Kidney epithelial cell (primary cell): ENCODE results near the gene TAS1R3. TPM values are rescaled to one million over a fixed set of nuclear protein-coding genes. Genes with fewer than 3 reads are reported as not detected.

Experiments used
- DNase-seq: peaks from one replicate; pipeline ENCODE4 v3.0.0-alpha.2; 2010; ENCODE audit warnings: low read depth
- H3K27me3 ChIP-seq: 2 replicates; pipeline ENCODE4 v1.6.0; 2011; ENCODE audit warnings: low read length; ENCODE audit not compliant: control insufficient read depth, insufficient read depth
- H3K36me3 ChIP-seq: 2 replicates; pipeline ENCODE4 v1.5.1; 2011; ENCODE audit warnings: low read length; ENCODE audit not compliant: control insufficient read depth, insufficient read depth
- H3K4me3 ChIP-seq: 2 replicates; pipeline ENCODE4 v1.5.1; 2011; ENCODE audit warnings: low read depth, mild to moderate bottlenecking, control low read depth, low read length
- total RNA-seq: library from RNA; depleted of rRNA; stranded (reverse); fragments of >200 nt; gene quantifications from 2 replicates; pipeline ENCODE4 v1.2.3, GENCODE V29; 2015
- TF ChIP-seq, protein P1 (sequence below): IDR thresholded peaks from 2 replicates; pipeline ENCODE4 v1.5.1; 2011; ENCODE audit warnings: mild to moderate bottlenecking, moderate library complexity, low read length, control low read depth, inconsistent platforms; ENCODE audit not compliant: insufficient read depth, poor library complexity, severe bottlenecking

Gene TAS1R3
- total RNA-seq, 1 donor from 2014 or later: 0.08 TPM

DNA sequence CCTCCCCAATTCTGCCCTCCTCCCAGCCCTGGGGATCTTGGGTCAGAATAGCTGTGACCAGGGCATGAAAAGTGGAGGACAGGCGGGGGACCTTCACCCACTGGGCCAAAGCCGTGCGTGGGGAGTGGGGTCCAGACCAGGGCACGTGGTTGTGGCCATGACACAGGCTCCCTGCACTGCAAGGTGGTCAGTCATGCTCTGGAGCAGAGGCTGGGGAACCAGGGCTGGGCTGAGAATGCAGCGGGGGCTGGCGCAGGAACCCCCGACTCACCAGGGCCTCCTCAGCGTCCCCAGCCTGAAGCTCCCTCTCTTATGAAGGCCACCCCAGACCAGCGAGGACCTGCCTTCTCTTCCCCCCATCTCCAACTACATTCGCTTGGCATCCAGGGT lies 15.4 kb downstream of the TAS1R3 start:
- Histone ChIP-seq H3K27me3 (no peaks in the 10 kb centered on the region), H3K36me3 (no peaks in the 10 kb centered on the region), H3K4me3 (no peak overlapping the region)
- TF ChIP-seq, protein P1, sequence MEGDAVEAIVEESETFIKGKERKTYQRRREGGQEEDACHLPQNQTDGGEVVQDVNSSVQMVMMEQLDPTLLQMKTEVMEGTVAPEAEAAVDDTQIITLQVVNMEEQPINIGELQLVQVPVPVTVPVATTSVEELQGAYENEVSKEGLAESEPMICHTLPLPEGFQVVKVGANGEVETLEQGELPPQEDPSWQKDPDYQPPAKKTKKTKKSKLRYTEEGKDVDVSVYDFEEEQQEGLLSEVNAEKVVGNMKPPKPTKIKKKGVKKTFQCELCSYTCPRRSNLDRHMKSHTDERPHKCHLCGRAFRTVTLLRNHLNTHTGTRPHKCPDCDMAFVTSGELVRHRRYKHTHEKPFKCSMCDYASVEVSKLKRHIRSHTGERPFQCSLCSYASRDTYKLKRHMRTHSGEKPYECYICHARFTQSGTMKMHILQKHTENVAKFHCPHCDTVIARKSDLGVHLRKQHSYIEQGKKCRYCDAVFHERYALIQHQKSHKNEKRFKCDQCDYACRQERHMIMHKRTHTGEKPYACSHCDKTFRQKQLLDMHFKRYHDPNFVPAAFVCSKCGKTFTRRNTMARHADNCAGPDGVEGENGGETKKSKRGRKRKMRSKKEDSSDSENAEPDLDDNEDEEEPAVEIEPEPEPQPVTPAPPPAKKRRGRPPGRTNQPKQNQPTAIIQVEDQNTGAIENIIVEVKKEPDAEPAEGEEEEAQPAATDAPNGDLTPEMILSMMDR: no peak
- no peak for DNase-seq

DNA sequence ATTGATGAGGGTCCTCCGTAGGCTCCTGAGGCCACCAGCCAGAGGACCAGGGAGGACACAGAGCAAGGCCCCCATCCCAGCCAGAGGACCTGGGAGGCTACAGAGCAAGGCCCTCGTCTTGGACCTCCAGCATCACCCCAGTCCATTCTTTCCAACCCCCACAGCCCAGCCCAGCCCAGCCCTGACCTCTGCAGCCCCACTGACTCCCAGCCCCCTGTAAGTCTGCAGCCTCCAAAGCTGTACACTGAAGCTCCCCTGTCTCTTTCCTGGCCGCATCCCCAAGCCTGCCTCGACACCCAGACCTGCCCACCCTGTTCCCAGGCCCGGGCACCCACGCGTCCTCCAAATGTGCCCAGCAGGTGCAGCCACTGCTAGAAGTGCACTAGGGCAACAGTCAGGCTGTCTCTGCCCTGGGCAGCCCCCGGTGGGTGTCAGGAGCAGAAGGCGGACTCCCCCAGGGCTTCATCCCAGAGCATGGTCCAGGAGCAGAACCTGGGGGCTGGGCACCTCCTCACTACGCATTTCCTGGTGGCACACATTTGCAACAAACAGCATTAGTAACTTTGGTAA lies 16.0 kb downstream of the TAS1R3 start:
- Histone ChIP-seq H3K27me3 (no peaks in the 10 kb centered on the region), H3K4me3 (peak overlapping the region; percentile 86), H3K36me3 (no peaks in the 10 kb centered on the region)
- DNase-seq: no peak
- TF ChIP-seq, protein P1: no peak

- DNase-seq: no peak
- peak overlapping the region; percentile 86 for H3K4me3 ChIP-seq
- H3K36me3 ChIP-seq: no peaks in the 10 kb centered on the region
- TF ChIP-seq, protein P1: no peak
- H3K27me3 ChIP-seq: no peaks in the 10 kb centered on the region
Measured at GRCh38 chr1:1347663-1348419, 16.8 kb downstream of the TAS1R3 start.

DNA sequence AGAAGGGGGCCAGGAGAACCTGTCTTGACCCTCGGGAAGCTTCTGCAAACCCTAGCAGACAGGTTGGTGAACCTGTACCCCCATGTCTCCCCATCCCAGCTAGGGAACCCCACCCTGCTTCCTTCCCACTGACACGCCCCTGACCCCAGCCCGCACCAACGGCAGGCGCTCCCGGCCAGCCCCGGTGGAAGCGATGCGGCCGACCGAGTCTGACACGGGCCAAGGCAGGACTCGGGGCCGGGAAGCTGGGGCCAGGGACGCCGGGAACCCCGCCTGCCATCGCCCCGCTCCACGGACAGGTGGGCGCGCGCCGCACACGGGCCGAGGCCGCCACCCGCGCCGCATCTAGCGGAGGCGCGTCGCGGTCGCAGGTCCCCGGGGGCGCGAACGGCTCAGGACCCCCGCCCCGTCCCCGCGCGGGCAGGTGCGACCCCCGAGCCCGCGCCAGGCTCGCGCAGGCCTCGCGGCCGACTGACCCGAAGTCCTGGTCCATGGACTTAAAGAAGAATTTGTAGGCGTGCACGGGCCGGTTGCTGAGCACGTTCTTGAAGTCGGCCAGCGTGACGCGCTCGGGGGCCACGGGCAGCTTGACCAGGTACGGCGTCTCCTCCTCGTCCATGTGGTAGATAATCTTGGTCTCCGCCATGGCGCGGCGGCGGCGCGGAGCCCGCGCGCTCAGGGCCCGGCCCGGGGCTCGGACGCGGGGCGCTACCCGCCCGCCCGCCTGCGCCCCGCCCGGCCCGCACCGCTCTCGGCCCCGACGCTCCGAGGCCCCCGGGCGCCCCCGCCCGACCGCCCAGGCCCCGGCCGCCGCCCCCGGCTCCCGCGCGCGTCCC lies 17.6 kb downstream of the TAS1R3 start:
- DNase-seq: no peak
- TF ChIP-seq, protein P1: no peak

DNA sequence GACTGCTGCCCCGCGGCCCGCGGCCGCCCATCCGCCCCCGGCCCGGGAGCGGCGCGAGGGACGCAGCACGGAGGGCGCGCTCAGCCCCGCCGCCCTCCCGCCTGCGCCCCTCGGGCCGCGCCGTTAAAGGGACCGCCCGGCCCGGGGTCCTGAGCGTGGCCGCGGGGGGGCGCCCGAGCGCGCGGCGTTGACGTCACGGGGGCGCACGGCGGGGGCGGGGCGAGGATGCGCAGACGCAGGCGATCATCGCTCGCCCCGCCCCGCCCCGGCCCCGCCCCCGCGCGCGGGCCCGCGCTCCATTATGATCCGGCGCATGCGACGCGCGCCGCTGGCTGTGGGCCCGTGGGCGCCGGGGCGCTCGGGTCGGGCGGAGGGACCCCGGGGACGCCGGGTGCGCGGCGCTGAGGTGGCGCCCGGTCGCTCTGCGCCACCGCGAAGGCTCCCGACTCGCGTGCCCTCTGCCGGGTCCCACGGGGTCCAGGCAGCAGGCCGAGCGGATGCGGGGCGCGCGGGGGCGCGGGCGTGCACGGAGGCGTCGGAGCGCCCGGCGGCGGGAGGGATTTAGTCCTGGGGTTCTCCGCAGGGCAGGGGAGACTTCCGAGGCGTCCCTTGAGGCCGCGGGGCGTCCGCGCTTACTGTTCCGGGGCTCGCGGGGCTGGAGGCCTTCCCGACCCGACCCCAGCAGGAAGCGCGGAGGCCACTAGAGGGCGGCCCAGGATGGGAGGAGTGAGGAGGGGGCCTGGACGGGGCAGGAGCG lies 18.4 kb downstream of the TAS1R3 start, which contains the start of gene DVL1:
TSS of gene DVL1 (minus strand) at position 163 of the 757 bp plus-strand sequence. CDS start 353 bp downstream, outside the sequence.
- Histone ChIP-seq H3K27me3 (peaks cover 10% of the 10 kb centered on the region), H3K36me3 (peaks cover under 1% of the 10 kb centered on the region), H3K4me3 (peak within 1 kb of the TSS; percentile 86)
- TF ChIP-seq, protein P1: peak; percentile 56
- no peak for DNase-seq

More for the DNA sequence above, 17.6 kb downstream of the TAS1R3 start:
- Histone ChIP-seq H3K4me3 (peak overlapping the region; percentile 86), H3K36me3 (no peaks in the 10 kb centered on the region), H3K27me3 (peaks cover 2% of the 10 kb centered on the region)
